ENCODE measurements around the gene NR4A2.

Gene NR4A2

DNA sequence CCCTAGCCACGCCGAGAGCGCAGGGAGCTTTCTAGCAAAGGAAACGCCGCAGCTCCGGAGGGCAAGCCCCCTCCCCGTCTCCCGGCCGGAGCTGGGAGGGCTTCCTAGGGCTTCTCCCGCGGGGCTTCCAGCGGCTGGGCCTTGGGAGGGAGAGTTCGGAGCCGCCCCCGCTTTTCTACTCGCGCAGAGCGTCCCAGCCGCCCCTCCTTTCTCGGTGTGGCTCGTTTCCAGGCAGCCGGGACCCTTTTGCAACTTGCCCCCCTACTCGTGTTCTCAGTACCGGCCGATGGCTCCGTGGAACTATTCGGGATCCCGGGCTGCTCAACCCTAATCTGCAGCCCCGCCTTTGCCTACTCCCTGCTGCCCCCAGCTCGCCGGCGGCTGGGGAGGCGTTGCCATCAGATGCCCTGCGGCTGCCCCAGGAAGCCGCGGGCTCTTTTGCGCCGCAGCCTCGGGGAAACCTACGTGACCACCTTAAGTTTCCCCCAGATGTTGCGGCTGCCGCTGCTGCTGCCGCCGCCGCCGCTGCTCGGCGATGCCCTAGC lies 1.5 kb upstream of the NR4A2 start:
- no peak for TF ChIP-seq CTCF (IDR thresholded peaks at IDR 0.05; ENCODE audit: borderline replicate concordance, control extremely low read depth, extremely low read depth, insufficient read depth, missing control alignments)
- in situ Hi-C loops (cut with MboI; ENCODE audit: low sequenced_read_pairs, unreplicated experiment): no loop called here
- DNase-seq (ENCODE audit: low spot score): no peak

- no peak for TF ChIP-seq CTCF (IDR thresholded peaks at IDR 0.05; ENCODE audit: borderline replicate concordance, control extremely low read depth, extremely low read depth, insufficient read depth, missing control alignments)
- DNase-seq (ENCODE audit: low spot score): peak; percentile 65
- in situ Hi-C loops (cut with MboI; ENCODE audit: low sequenced_read_pairs, unreplicated experiment): no loop called here
Observed at GRCh38 chr2:156333274-156333950, 891 bp upstream of the NR4A2 start.

DNA sequence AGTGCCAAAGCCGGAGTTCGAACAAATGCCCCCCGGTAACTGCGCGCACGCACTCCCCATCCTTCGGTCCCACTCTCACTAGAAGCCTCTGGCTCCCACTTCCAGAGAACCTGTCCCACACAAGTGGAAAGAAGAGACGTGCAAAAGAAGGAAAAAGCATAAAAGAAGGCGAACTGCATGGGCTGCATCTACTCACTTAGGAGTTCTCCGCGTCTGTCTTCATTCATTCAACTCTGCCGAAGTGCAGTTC lies 312 bp downstream of the NR4A2 start:
- no peak for DNase-seq (ENCODE audit: low spot score)
- no peak for TF ChIP-seq CTCF (IDR thresholded peaks at IDR 0.05; ENCODE audit: borderline replicate concordance, control extremely low read depth, extremely low read depth, insufficient read depth, missing control alignments)
- in situ Hi-C loops (cut with MboI; ENCODE audit: low sequenced_read_pairs, unreplicated experiment): no loop called here

DNA sequence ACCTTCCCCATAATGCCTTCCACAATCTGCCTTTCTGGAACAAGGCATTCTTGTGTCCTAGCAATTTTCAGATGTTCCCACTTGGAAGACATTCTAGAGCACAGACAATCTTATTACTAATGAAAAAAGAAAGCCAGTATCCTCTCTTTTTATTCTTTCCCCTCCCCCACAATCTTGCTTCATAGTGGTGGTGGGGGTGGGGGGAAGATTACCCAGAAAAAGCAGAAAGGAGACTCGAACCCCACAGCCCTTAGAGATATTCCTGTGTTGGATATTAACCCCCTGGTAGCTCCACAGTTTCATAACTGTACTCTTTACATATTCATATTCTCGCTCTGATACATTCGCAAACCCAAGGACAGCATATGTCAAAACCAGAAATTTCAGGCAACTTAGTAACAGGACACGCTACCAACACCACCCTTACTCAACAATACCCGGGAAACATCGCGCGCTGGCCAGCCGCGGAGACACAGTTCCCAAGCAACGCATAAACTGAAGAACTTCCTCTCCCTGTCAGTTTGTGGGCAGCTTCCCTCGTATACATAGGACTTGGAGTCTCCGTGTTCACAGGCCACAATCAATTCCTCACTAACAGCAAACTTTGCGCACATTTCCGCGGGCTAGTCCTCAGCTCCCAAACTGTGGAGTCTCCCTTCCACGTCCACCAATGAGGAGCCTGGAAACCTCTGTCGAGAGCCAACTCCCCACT lies 793 bp downstream of the NR4A2 start:
- peak; percentile 35 for DNase-seq (ENCODE audit: low spot score)
- TF ChIP-seq CTCF (IDR thresholded peaks at IDR 0.05; ENCODE audit: borderline replicate concordance, control extremely low read depth, extremely low read depth, insufficient read depth, missing control alignments): no peak
- in situ Hi-C loops (cut with MboI; ENCODE audit: low sequenced_read_pairs, unreplicated experiment): no loop called here

DNA sequence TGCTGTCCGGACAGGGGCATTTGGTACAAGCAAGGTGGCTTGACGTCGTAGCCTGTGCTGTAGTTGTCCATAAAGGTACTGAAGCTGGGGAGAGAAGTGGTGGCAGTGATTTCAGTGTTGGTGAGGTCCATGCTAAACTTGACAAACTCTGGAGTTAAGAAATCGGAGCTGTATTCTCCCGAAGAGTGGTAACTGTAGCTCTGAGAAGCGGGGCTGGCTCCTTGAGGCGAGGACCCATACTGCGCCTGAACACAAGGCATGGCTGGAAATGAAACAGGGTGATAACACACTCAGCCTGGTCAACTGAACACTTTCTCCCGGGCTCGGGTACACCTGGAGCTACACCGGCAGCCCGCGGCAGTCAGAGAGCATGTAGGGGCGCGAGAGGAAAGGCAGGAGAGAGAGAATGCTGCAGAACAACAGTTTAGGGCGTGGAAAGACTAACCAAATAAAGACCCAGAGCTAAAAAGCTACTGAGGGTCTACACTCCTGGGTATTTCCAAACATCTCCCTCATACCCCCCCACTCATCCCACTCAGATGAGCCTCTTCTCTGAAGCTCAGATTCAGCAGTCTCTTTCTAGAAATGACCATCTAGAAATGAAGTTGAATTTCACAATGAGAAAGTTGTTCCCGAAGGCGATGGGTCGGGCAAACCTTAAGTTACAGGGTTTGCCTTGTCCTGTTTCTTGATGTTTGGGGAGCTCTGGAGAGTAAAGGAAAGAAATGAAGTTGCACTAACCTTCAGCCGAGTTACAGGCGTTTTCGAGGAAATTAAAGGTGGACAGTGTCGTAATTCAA lies 2.4 kb downstream of the NR4A2 start:
- peak; percentile 22 for DNase-seq (ENCODE audit: low spot score)
- no peak for TF ChIP-seq CTCF (IDR thresholded peaks at IDR 0.05; ENCODE audit: borderline replicate concordance, control extremely low read depth, extremely low read depth, insufficient read depth, missing control alignments)
- in situ Hi-C loops (cut with MboI; ENCODE audit: low sequenced_read_pairs, unreplicated experiment): no loop called here

- in situ Hi-C loops (cut with MboI; ENCODE audit: low sequenced_read_pairs, unreplicated experiment): no loop called here
- no peak for TF ChIP-seq CTCF (IDR thresholded peaks at IDR 0.05; ENCODE audit: borderline replicate concordance, control extremely low read depth, extremely low read depth, insufficient read depth, missing control alignments)
- DNase-seq (ENCODE audit: low spot score): peak; percentile 36
Observed at GRCh38 chr2:156329031-156329926, 3.2 kb downstream of the NR4A2 start.

Measured in GM13976 (cell line).